Measurements from ENCODE around the gene ANKK1. TPM values are rescaled to one million over a fixed set of nuclear protein-coding genes. Genes with fewer than 3 reads are reported as not detected.

Gene ANKK1
- total and polyA plus RNA-seq, 9 of the 15 experiments (the other 6 are each of a cell fraction or from before 2014, with no cell fraction given) = not detected

GRCh38 chr11:113356203-113356602 lies 31.4 kb upstream of the ANKK1 start:
- no TSS peak for BruUV-seq (replicated peaks)
- no peak for ATAC-seq
- intact Hi-C loops (cut with micrococcal nuclease) (no loop called here), in situ Hi-C loops (cut with MboI) (no loop called here)
- Histone ChIP-seq H4K20me1 (replicated peaks; ENCODE audit: control insufficient read depth, insufficient read depth, low read length) (no peaks in the 10 kb centered on the region), H3K9me1 (ENCODE audit: control insufficient read depth, insufficient read depth, low read length) (no peaks in the 10 kb centered on the region), H3K27ac (ENCODE audit: extremely low read depth, low read depth, low read length) (no peak overlapping the region), H3K4me1 (replicated peaks in 1 of 2; ENCODE audit: control insufficient read depth in 2 of 2, insufficient read depth in 2 of 2, low read length in 2 of 2) (no peaks in the 10 kb centered on the region), H3K27me3 (ENCODE audit: control insufficient read depth in 2 of 2, insufficient read depth in 2 of 2, low read length in 2 of 2) (no peaks in the 10 kb centered on the region), H3K9me3 (replicated peaks; ENCODE audit: control insufficient read depth, insufficient read depth, low read depth, low read length) (no peaks in the 10 kb centered on the region), H3K36me3 (ENCODE audit: control insufficient read depth, insufficient read depth, low read length) (no peaks in the 10 kb centered on the region), H2AFZ (ENCODE audit: low read depth, low read length) (no peak overlapping the region), H3K4me3 (no peak overlapping the region), H3K9ac (ENCODE audit: insufficient read depth in 1 of 2, low read depth in 2 of 2, low read length in 2 of 2) (no peak overlapping the region), H3K79me2 (ENCODE audit: control insufficient read depth, insufficient read depth, low read length) (no peaks in the 10 kb centered on the region), H3K4me2 (ENCODE audit: insufficient read depth, low read length) (no peak overlapping the region)
- no peak for FAIRE-seq
- 3% methylated on average over 3 of the region's 3 CpGs for WGBS (ENCODE audit: insufficient coverage, low coverage, missing lambda C conversion rate)
- ChIA-PET CTCF (ENCODE audit: low intra/inter-chr PET ratio) (no interaction called here), POLR2A (interaction anchor here (0.8 to 1.6 kb wide), 2 partner anchors 9 to 11 kb away, joined by 3 to 4 read pairs; no protein-coding TSS in a partner anchor)
- no peak for TF ChIP-seq NCOA4 (IDR thresholded peaks at IDR 0.05; ENCODE audit: partially characterized antibody)
- TF ChIP-seq JUND (IDR thresholded peaks at IDR 0.05; ENCODE audit: borderline replicate concordance, low read depth, low read length) = no peak
- no peak for TF ChIP-seq JUND (tag; IDR thresholded peaks at IDR 0.05; ENCODE audit: borderline replicate concordance, low read depth, low read length)
- TF ChIP-seq NFATC3 (IDR thresholded peaks at IDR 0.05) = no peak
- no peak for TF ChIP-seq ZSCAN32 (CRISPR knock-in tag; IDR thresholded peaks at IDR 0.05)
- no peak for TF ChIP-seq ZKSCAN3 (CRISPR knock-in tag; IDR thresholded peaks at IDR 0.05)
- TF ChIP-seq SMARCA5 (IDR thresholded peaks at IDR 0.05) = no peak
- no peak for TF ChIP-seq JUN (IDR thresholded peaks at IDR 0.05; ENCODE audit: borderline replicate concordance, low read depth, low read length)
- no peak for TF ChIP-seq JUN (CRISPR knock-in tag; IDR thresholded peaks at IDR 0.05; ENCODE audit: borderline replicate concordance)
- TF ChIP-seq RFX1 (IDR thresholded peaks at IDR 0.05) = no peak
- no peak for DNase-seq (ENCODE audit: extremely low read depth in 1 of 4, low spot score in 3 of 4)
